ENCODE results near the gene CIBAR2.

CIBAR2 gene

DNA sequence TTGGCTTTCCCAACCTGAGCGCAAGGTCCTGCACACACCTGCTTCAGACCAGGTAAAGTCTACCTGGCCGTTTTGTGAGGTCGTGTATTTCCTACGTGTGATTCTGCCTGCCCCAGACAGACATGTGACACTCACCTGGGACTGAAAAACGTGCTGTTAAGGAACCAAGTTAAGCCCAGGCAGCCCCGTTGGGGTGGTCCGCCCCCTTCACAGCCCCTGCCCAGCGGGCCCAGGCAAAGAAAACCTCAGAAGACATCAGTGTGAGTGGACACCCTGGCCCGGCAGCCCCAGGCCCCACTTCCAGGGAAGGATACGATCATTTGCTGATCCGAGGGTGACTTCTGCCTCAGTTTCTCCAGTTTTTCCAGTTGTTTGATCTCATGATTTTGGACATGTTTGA lies 4.7 kb downstream of the CIBAR2 start:
- intact Hi-C loops (cut with micrococcal nuclease), result no loop called here
- Mint-ChIP-seq H3K27ac (no peak overlapping the region), H3K4me3 (no peak overlapping the region), H3K9me3 (no peaks in the 10 kb centered on the region), H3K4me1 (ENCODE audit: low read depth) (peaks cover 32% of the 10 kb centered on the region), H3K36me3 (ENCODE audit: low read depth) (no peaks in the 10 kb centered on the region), H3K27me3 (peaks cover 3% of the 10 kb centered on the region)

GRCh38 chr16:85107083-85107482 lies 5.2 kb downstream of the CIBAR2 start:
- H3K4me3 Mint-ChIP-seq, result no peak overlapping the region
- H3K9me3 Mint-ChIP-seq, result no peaks in the 10 kb centered on the region
- H3K27me3 Mint-ChIP-seq, result peaks cover 3% of the 10 kb centered on the region
- H3K4me1 Mint-ChIP-seq (ENCODE audit: low read depth), result peaks cover 36% of the 10 kb centered on the region
- intact Hi-C loops (cut with micrococcal nuclease), result no loop called here
- H3K27ac Mint-ChIP-seq, result no peak overlapping the region
- H3K36me3 Mint-ChIP-seq (ENCODE audit: low read depth), result no peaks in the 10 kb centered on the region

DNA sequence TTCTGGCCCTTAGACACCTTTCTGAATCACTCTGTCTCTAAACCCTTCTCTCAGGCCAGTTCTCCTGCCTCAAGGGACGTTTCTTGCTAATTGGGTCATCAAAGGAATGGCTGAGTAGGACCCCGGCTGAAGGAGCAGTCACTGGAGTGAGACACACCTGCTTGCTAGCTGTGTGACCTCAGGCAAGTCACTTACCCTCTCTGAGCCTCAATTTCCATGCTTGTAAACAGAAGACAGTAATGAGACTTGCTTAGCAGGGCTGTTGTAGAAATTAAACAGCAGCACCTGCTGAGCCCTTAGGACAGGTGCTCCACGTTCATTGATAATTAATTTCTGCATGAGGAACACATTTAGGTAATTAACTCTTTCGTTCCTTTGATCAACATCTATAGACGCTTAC lies 6.8 kb downstream of the CIBAR2 start:
- intact Hi-C loops (cut with micrococcal nuclease), result no loop called here
- H3K4me1 Mint-ChIP-seq (ENCODE audit: low read depth), result peaks cover 47% of the 10 kb centered on the region
- H3K27ac Mint-ChIP-seq, result no peak overlapping the region
- no peak overlapping the region for H3K4me3 Mint-ChIP-seq
- H3K27me3 Mint-ChIP-seq, result peaks cover 3% of the 10 kb centered on the region
- no peaks in the 10 kb centered on the region for H3K9me3 Mint-ChIP-seq
- H3K36me3 Mint-ChIP-seq (ENCODE audit: low read depth), result no peaks in the 10 kb centered on the region

DNA sequence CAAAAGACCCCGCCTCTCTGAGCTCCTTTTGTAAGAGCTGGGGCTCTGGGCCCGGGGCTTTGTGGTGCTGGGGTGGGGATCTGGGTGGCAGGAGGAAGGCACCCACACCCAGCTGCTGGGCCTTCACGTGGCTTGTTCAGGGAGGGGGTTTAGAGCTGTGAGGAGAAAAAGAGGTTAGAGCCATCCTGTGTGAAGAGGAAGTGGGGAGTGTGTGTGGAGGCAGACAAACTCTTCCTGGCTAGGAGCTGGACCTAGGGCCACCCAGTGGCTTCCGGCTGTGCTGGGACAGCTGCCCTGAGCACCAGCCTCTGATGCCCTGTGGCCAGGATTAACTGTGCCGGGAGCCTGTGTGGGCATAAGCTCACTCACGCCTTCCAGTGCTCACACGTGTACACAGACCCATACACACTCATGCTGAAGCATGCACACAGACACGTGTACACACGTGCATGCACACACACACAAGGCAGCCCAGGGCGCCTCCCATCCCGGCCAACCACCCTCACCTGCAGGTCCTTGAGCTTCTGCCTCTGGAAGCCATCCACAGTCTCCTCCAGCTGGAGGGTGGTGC lies 7.4 kb downstream of the CIBAR2 start:
- no peaks in the 10 kb centered on the region for H3K9me3 Mint-ChIP-seq
- H3K27me3 Mint-ChIP-seq, result peaks cover 3% of the 10 kb centered on the region
- H3K27ac Mint-ChIP-seq, result peak overlapping the region; percentile 8
- peaks cover 52% of the 10 kb centered on the region for H3K4me1 Mint-ChIP-seq (ENCODE audit: low read depth)
- no peak overlapping the region for H3K4me3 Mint-ChIP-seq
- no peaks in the 10 kb centered on the region for H3K36me3 Mint-ChIP-seq (ENCODE audit: low read depth)
- intact Hi-C loops (cut with micrococcal nuclease), result no loop called here

- Mint-ChIP-seq H3K27ac (no peak overlapping the region), H3K9me3 (no peaks in the 10 kb centered on the region), H3K4me3 (no peak overlapping the region), H3K27me3 (peaks cover 3% of the 10 kb centered on the region), H3K4me1 (ENCODE audit: low read depth) (peaks cover 53% of the 10 kb centered on the region), H3K36me3 (ENCODE audit: low read depth) (no peaks in the 10 kb centered on the region)
- intact Hi-C loops (cut with micrococcal nuclease), result no loop called here
These were observed 8.1 kb downstream of the CIBAR2 start for GRCh38 chr16:85104147-85104546.

GRCh38 chr16:85103114-85104079 lies 8.9 kb downstream of the CIBAR2 start:
- peaks cover 5% of the 10 kb centered on the region for H3K27me3 Mint-ChIP-seq
- peak overlapping the region; percentile 1 for H3K27ac Mint-ChIP-seq
- H3K4me3 Mint-ChIP-seq, result no peak overlapping the region
- peaks cover 53% of the 10 kb centered on the region for H3K4me1 Mint-ChIP-seq (ENCODE audit: low read depth)
- H3K36me3 Mint-ChIP-seq (ENCODE audit: low read depth), result no peaks in the 10 kb centered on the region
- intact Hi-C loops (cut with micrococcal nuclease), result no loop called here
- no peaks in the 10 kb centered on the region for H3K9me3 Mint-ChIP-seq

DNA sequence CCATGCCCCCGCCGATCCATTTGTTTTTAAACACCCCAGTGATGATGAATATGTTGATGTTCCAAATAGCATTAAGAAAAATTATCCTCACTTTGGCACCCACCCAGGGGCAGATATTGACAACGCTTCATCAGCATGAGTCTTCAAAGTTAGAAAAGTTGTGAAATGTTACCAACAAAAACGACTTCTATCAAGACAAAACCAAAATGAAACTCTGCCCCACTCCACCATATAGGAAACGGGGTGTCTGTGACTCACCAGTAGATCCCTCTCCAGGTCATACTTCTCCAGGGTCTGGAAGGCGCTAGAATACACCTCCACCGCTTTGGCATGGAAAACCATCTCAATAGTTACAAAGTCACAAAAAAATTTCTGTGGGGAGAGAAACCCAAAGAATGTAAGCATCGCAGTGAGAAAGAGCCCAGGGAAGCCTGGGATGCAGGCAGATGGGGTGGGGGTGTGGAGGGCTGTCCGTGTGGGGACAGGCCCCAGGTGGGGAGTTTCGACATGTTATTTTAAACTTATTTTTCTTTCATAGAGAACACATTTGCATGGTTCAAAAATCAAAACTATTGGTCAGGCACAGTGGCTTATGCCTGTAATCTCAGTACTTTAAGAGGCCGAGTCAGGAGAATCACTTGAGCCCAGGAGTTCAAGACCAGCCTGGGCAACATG lies 10.2 kb downstream of the CIBAR2 start:
- Mint-ChIP-seq H3K36me3 (ENCODE audit: low read depth) (no peaks in the 10 kb centered on the region), H3K27ac (peak overlapping the region; percentile 1), H3K9me3 (no peaks in the 10 kb centered on the region), H3K4me3 (no peak overlapping the region), H3K4me1 (ENCODE audit: low read depth) (peaks cover 53% of the 10 kb centered on the region), H3K27me3 (peaks cover 7% of the 10 kb centered on the region)
- intact Hi-C loops (cut with micrococcal nuclease), result no loop called here

DNA sequence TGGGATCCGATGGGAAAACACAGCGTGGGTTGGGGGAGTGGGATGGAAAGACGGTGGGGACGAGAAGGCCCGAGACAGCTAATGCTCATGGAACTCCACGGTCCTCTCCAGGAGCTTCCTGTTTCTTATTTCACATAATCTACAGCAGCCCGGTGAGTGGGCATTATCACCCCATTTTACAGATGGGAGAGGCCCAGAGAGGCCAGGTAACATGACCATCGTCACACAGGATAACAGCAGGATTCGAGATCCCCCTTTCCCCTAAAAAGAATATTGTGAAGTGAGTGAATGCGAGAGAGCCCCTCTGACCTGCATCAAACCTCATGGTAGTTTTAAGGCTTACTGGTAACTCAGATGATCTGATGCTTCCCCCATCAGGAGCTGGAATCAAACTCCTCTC lies 12.0 kb downstream of the CIBAR2 start:
- intact Hi-C loops (cut with micrococcal nuclease), result no loop called here
- peaks cover 8% of the 10 kb centered on the region for H3K27me3 Mint-ChIP-seq
- no peaks in the 10 kb centered on the region for H3K36me3 Mint-ChIP-seq (ENCODE audit: low read depth)
- no peak overlapping the region for H3K4me3 Mint-ChIP-seq
- no peak overlapping the region for H3K27ac Mint-ChIP-seq
- peaks cover 46% of the 10 kb centered on the region for H3K4me1 Mint-ChIP-seq (ENCODE audit: low read depth)
- no peaks in the 10 kb centered on the region for H3K9me3 Mint-ChIP-seq

DNA sequence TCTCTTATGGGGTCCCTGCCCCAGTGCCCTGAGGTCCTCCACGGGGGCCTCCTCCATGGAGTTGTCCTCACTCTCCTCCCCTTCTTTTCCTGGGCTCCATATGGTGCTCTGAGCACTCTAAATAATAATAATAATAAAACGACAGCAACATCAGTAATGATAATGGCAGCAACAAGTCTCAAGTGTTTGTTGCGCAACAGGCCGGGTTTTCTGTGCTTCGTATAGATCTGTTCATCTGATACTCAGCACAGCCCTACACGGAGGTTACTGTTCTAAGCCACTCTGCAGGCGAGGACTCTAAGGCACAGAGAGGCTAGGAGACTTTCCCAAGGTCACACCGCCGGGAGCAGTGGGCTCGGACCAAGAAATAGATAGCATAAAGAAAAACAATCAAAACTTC lies 13.7 kb downstream of the CIBAR2 start:
- Mint-ChIP-seq H3K36me3 (ENCODE audit: low read depth) (no peaks in the 10 kb centered on the region), H3K4me3 (no peak overlapping the region), H3K27me3 (peaks cover 15% of the 10 kb centered on the region), H3K9me3 (no peaks in the 10 kb centered on the region), H3K4me1 (ENCODE audit: low read depth) (peaks cover 30% of the 10 kb centered on the region), H3K27ac (no peak overlapping the region)
- intact Hi-C loops (cut with micrococcal nuclease), result no loop called here

DNA sequence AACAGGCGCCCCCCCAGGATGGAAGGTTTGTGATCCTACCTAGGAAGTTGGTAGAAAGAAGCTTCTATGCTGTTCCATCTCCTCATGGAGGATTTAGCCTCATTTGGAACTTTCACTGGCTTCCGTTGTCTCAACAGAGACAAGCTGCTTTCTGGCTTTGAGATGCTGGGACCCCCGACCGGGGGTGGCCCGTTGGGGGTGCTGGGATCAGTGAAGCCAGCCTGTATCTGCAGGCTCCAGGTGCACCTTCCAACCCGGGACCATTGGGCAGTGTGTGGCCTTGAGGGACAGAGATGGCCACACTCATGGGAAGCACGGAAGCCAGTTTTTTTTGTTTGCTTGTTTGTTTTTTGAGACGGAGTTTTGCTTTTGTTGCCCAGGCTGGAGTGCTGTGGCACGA lies 15.4 kb downstream of the CIBAR2 start:
- no peak overlapping the region for H3K27ac Mint-ChIP-seq

DNA sequence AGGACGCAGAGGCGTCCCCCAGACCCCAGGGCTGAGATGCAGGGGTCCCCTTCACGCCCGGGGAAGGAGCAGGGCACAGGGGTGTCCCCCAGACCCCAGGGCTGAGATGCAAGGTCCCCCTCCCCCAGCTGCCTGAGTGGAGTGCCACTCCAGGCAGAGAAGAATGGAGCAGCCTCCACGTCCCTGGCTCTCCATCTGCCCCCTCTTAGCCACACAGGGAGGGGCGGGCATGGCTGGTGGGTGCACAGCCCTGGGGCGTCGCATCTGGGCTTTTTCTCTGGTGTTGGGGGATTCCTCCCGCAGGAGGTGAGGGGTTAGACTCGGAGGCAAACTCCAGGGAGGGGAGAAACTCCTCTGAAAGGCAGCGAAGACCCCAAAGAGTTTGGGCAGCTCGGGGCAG lies 17.5 kb downstream of the CIBAR2 start:
- Mint-ChIP-seq H3K36me3 (ENCODE audit: low read depth) (peaks cover 10% of the 10 kb centered on the region), H3K27me3 (peaks cover 13% of the 10 kb centered on the region), H3K27ac (no peak overlapping the region), H3K4me1 (ENCODE audit: low read depth) (peaks cover 10% of the 10 kb centered on the region), H3K9me3 (no peaks in the 10 kb centered on the region), H3K4me3 (no peak overlapping the region)
- intact Hi-C loops (cut with micrococcal nuclease), result no loop called here

More for the DNA sequence above, 15.4 kb downstream of the CIBAR2 start:
- intact Hi-C loops (cut with micrococcal nuclease), result no loop called here
- H3K4me1 Mint-ChIP-seq (ENCODE audit: low read depth), result peaks cover 15% of the 10 kb centered on the region
- no peaks in the 10 kb centered on the region for H3K9me3 Mint-ChIP-seq
- peaks cover 13% of the 10 kb centered on the region for H3K27me3 Mint-ChIP-seq
- H3K36me3 Mint-ChIP-seq (ENCODE audit: low read depth), result no peaks in the 10 kb centered on the region
- H3K4me3 Mint-ChIP-seq, result no peak overlapping the region

GRCh38 chr16:85094176-85094805 lies 18.0 kb downstream of the CIBAR2 start:
- Mint-ChIP-seq H3K36me3 (ENCODE audit: low read depth) (peaks cover 15% of the 10 kb centered on the region), H3K27me3 (peaks cover 13% of the 10 kb centered on the region), H3K4me1 (ENCODE audit: low read depth) (peaks cover 11% of the 10 kb centered on the region), H3K27ac (no peak overlapping the region), H3K4me3 (no peak overlapping the region), H3K9me3 (no peaks in the 10 kb centered on the region)
- intact Hi-C loops (cut with micrococcal nuclease), result no loop called here

DNA sequence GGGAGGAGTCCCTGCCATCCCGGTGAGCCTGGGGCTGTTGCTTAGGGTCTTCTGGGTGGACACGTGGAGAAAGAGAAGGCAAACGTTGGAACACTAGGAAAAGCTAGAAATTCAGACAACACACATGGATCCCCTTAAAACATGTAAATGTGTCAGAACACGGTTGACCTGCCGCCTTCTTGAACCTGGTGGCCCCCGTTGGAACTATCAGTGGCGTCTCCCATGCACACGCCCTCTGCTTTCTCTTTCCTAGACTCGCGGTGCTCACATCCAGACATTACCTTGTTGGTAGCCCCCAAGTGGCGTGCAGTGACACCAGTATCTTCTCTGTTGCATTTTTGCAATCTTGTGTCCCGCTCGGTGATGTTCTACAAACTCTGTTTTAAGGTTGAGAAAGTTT lies 18.6 kb downstream of the CIBAR2 start:
- Mint-ChIP-seq H3K27me3 (peaks cover 13% of the 10 kb centered on the region), H3K36me3 (ENCODE audit: low read depth) (peaks cover 21% of the 10 kb centered on the region), H3K4me1 (ENCODE audit: low read depth) (peaks cover 15% of the 10 kb centered on the region), H3K27ac (no peak overlapping the region), H3K4me3 (no peak overlapping the region), H3K9me3 (no peaks in the 10 kb centered on the region)
- intact Hi-C loops (cut with micrococcal nuclease), result no loop called here

DNA sequence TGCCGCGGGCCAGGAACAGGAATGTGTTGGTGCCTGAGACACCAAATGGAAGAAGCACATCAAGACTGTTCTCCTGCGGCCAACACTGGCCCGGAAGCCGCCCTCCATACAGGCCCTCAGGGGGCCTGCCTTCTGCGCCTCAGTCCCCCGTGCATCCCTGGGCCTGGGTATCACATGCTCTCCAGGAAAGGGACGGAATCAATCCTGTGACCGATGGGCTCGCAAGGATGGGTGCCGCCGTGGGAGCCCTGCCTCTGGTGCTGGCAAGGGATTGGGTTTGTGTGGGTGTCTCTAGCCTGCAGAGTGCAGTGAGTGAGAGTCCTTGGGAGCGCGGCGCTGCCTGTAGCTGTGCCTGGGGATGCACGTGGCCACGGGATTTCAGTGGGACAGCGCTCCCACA lies 19.4 kb downstream of the CIBAR2 start:
- intact Hi-C loops (cut with micrococcal nuclease), result no loop called here
- Mint-ChIP-seq H3K4me1 (ENCODE audit: low read depth) (peaks cover 22% of the 10 kb centered on the region), H3K4me3 (no peak overlapping the region), H3K36me3 (ENCODE audit: low read depth) (peaks cover 29% of the 10 kb centered on the region), H3K27me3 (peaks cover 11% of the 10 kb centered on the region), H3K9me3 (no peaks in the 10 kb centered on the region), H3K27ac (no peak overlapping the region)
